Osteoblast (primary cell): Measurements from ENCODE around the gene SMOC1. TPM values are rescaled to one million over a fixed set of nuclear protein-coding genes. Genes with fewer than 3 reads are reported as not detected.

Experiments used
- DNase-seq: peaks from one replicate; pipeline ENCODE4 v3.0.0; 2011; ENCODE audit warnings: low spot score, mixed read lengths; ENCODE audit not compliant: insufficient read length; ENCODE audit errors: missing footprints
- H2AFZ ChIP-seq: 2 replicates; pipeline ENCODE4 v1.6.0; 2011; ENCODE audit warnings: mild to moderate bottlenecking, low read length
- H3K27ac ChIP-seq: 2 replicates; pipeline ENCODE4 v1.5.1; 2011; ENCODE audit warnings: mild to moderate bottlenecking, low read depth, low read length, moderate library complexity
- H3K27me3 ChIP-seq: 2 replicates; pipeline ENCODE4 v1.6.0; 2012; ENCODE audit warnings: mild to moderate bottlenecking, control low read depth, inconsistent platforms, low read length, moderate library complexity; ENCODE audit not compliant: insufficient read depth
- H3K36me3 ChIP-seq: 2 replicates; pipeline ENCODE4 v1.5.1; 2011; ENCODE audit warnings: mild to moderate bottlenecking, low read length, control low read depth, moderate library complexity; ENCODE audit not compliant: insufficient read depth
- H3K4me1 ChIP-seq: 2 replicates; pipeline ENCODE4 v1.5.1; 2011; ENCODE audit warnings: mild to moderate bottlenecking, low read length, control low read depth, moderate library complexity; ENCODE audit not compliant: insufficient read depth
- H3K4me2 ChIP-seq: 2 replicates; pipeline ENCODE4 v1.6.0; 2011; ENCODE audit warnings: mild to moderate bottlenecking, low read length; ENCODE audit not compliant: insufficient read depth
- H3K4me3 ChIP-seq: fragments of 200-600 bp; sonication (generic); 3 replicates; pipeline ENCODE4 v1.5.1; 2012; ENCODE audit warnings: mild to moderate bottlenecking, low read length, inconsistent platforms; ENCODE audit not compliant: insufficient read depth
- H3K79me2 ChIP-seq: 2 replicates; pipeline ENCODE4 v1.6.0; 2012; ENCODE audit warnings: mild to moderate bottlenecking, low read length, control low read depth, inconsistent platforms; ENCODE audit not compliant: insufficient read depth
- H3K9me3 ChIP-seq: 2 replicates; pipeline ENCODE4 v1.5.1; 2011; ENCODE audit warnings: low read depth, low read length, control low read depth
- H4K20me1 ChIP-seq: 2 replicates; pipeline ENCODE4 v1.6.0; 2012; ENCODE audit warnings: mild to moderate bottlenecking, low read length, control low read depth; ENCODE audit not compliant: insufficient read depth
- total RNA-seq: library from RNA; depleted of rRNA; stranded (reverse); fragments of >200 nt; gene quantifications from 2 replicates; pipeline ENCODE4 v1.2.3, GENCODE V29; 2012
- TF ChIP-seq, protein P1 (sequence below): IDR thresholded peaks from 2 replicates; pipeline ENCODE4 v1.5.1; 2011; ENCODE audit warnings: mild to moderate bottlenecking, low read depth, low read length, moderate library complexity; ENCODE audit errors: extremely low read depth

The SMOC1 gene
- total RNA-seq, 1 donor = 25.7 TPM

DNA sequence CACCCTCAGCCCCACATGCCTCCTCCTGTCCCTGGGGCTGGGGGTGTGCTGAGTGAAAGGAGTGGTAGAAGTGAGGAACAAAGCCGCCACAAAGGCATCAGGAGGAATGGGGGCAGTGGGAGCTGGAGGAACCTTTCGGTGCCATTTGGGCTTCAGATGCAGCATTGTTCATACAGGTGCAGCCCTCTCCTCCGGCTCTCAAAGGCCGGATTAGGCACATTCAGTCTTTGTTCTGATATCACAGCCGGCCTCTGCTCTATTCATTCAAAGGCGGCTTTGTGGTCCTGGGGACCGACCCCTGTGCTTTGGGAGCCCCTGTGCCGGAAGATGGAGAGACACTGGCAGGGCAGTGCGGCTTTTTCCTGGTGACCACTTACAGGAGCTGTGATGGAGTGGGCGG lies 53.2 kb downstream of the SMOC1 start:
- H3K4me2 ChIP-seq = no peak overlapping the region
- no peaks in the 10 kb centered on the region for H3K36me3 ChIP-seq
- H3K4me1 ChIP-seq = peaks cover 11% of the 10 kb centered on the region
- H3K4me3 ChIP-seq = no peak overlapping the region
- TF ChIP-seq, protein P1, sequence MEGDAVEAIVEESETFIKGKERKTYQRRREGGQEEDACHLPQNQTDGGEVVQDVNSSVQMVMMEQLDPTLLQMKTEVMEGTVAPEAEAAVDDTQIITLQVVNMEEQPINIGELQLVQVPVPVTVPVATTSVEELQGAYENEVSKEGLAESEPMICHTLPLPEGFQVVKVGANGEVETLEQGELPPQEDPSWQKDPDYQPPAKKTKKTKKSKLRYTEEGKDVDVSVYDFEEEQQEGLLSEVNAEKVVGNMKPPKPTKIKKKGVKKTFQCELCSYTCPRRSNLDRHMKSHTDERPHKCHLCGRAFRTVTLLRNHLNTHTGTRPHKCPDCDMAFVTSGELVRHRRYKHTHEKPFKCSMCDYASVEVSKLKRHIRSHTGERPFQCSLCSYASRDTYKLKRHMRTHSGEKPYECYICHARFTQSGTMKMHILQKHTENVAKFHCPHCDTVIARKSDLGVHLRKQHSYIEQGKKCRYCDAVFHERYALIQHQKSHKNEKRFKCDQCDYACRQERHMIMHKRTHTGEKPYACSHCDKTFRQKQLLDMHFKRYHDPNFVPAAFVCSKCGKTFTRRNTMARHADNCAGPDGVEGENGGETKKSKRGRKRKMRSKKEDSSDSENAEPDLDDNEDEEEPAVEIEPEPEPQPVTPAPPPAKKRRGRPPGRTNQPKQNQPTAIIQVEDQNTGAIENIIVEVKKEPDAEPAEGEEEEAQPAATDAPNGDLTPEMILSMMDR = no peak
- H3K27ac ChIP-seq = no peak overlapping the region
- peaks cover 2% of the 10 kb centered on the region for H3K27me3 ChIP-seq
- H4K20me1 ChIP-seq = no peaks in the 10 kb centered on the region
- DNase-seq = no peak
- H3K79me2 ChIP-seq = no peaks in the 10 kb centered on the region
- H2AFZ ChIP-seq = no peak overlapping the region
- no peaks in the 10 kb centered on the region for H3K9me3 ChIP-seq

DNA sequence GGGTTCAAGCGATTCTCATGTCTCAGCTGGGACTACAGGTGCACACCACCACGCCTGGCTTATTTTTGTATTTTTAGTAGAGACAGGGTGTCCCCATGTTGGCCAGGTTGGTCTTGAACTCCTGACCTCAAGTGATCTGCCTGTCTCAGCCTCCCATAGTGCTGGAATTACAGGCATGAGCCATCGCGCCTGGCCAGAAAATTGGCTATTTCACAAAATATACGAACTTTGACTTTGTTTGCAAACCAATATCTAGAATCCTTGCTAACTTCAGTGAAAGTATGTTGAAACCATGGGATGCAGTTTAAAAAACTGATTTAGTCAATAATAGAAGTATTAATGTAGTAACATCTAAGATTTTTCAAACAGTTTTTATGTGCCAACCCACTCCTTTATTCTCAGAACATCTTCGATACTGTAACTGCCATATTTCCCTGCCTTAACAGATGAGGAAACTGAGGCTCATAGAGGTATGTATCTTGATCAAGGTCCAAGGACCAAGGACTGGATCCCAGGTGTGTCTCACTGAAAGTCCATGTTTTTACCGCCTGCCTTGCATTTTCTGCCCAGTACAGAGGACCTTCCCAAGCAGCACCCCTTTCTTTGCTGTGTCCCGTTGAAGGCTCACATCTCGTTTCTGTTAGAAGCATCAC lies 54.5 kb downstream of the SMOC1 start:
- Histone ChIP-seq H4K20me1 (no peaks in the 10 kb centered on the region), H3K4me2 (no peak overlapping the region), H3K4me3 (no peak overlapping the region), H3K79me2 (no peaks in the 10 kb centered on the region), H3K4me1 (no peaks in the 10 kb centered on the region), H3K36me3 (no peaks in the 10 kb centered on the region), H3K27ac (no peak overlapping the region), H3K27me3 (peaks cover 2% of the 10 kb centered on the region), H2AFZ (no peak overlapping the region), H3K9me3 (no peaks in the 10 kb centered on the region)
- no peak for DNase-seq
- TF ChIP-seq, protein P1 = no peak

DNA sequence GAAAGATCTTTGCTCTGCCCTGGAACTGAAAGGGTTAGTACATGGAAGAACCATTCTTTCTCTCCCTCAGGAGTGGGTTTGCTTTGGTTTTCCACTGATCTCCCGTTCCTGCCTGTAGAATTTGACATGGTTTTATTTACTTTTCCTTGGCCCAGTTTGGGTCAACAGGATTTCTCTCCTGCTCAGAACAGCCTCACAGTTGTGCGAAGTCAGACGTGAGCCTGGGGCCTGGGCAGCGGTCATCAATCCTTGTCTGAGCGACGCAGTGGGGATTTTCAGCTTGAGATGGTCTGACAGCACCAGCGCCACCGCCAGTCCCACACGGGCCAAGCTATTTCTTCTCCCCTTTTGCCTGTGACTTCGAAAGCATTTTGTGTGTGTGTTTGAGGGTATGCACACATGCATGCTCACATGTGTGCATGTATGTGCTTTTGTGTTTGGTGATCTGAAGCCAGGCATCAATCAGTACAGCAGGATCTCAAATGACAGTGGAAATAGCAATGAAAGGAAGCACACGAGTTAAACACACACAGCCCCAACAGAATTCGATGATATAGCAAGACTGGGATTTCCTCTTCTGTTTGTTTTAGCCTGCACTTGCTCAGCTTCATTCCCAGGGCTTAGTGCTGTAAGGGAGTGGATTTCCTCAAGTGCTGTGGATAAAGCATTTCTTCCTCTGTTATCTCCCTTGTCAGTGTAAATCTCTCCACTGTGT lies 58.3 kb downstream of the SMOC1 start:
- H2AFZ ChIP-seq = no peak overlapping the region
- no peak overlapping the region for H3K27ac ChIP-seq
- no peak overlapping the region for H3K4me2 ChIP-seq
- H3K27me3 ChIP-seq = peaks cover 2% of the 10 kb centered on the region
- H3K79me2 ChIP-seq = no peaks in the 10 kb centered on the region
- TF ChIP-seq, protein P1 = no peak
- H3K36me3 ChIP-seq = no peaks in the 10 kb centered on the region
- H4K20me1 ChIP-seq = no peaks in the 10 kb centered on the region
- no peak overlapping the region for H3K4me3 ChIP-seq
- H3K9me3 ChIP-seq = no peaks in the 10 kb centered on the region
- DNase-seq = no peak
- H3K4me1 ChIP-seq = no peaks in the 10 kb centered on the region

DNA sequence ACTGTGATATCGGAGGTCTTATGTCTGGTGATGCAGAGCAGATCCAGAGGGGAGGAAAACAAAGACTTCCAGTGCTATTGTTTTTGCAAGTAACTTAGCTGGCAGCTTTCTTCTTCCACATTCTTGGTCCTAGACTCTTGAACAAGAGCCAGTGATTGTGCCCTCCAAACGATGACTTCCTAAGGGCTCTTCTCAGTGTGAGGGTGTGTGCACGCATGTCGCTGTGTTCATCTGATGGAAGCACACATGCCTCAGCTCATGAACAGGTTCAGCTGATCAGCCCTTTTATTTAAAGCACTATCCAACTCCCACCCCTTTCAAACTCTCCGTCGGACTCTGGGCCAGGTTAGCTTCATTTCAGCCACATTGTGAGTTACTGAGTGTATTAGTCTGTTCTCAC lies 59.5 kb downstream of the SMOC1 start:
- DNase-seq = no peak
- Histone ChIP-seq H3K4me3 (no peak overlapping the region), H3K4me2 (no peak overlapping the region), H3K79me2 (no peaks in the 10 kb centered on the region), H3K27ac (no peak overlapping the region), H4K20me1 (no peaks in the 10 kb centered on the region), H2AFZ (no peak overlapping the region), H3K36me3 (no peaks in the 10 kb centered on the region), H3K4me1 (no peaks in the 10 kb centered on the region), H3K27me3 (peaks cover 2% of the 10 kb centered on the region), H3K9me3 (no peaks in the 10 kb centered on the region)
- TF ChIP-seq, protein P1 = no peak
